ENCODE results near the gene SPI1.

The SPI1 gene

GRCh38 chr11:47352556-47352955 lies 25.8 kb downstream of the SPI1 start, which contains the start of gene MYBPC3:
Gene MYBPC3 (minus strand): TSS chr11:47352702. CDS start chr11:47352647, 55 bp downstream.
- in situ Hi-C loops (cut with MboI; ENCODE audit: low sequenced_read_pairs) = no loop called here
- H3K4me3 ChIP-seq = no peak within 1 kb of the TSS
- DNase-seq (ENCODE audit: low spot score in 2 of 2) = no peak
- H3K9me3 ChIP-seq = no peaks in the 10 kb centered on the region
- H3K27me3 ChIP-seq (ENCODE audit: low read depth) = no peaks in the 10 kb centered on the region
- H3K4me1 ChIP-seq = no peaks in the 10 kb centered on the region
- no peaks in the 10 kb centered on the region for H3K36me3 ChIP-seq (replicated peaks)

GRCh38 chr11:47351156-47352126 lies 26.9 kb downstream of the SPI1 start:
- no peaks in the 10 kb centered on the region for H3K9me3 ChIP-seq
- H3K4me3 ChIP-seq = no peak overlapping the region
- DNase-seq (ENCODE audit: low spot score in 2 of 2) = no peak
- H3K36me3 ChIP-seq (replicated peaks) = no peaks in the 10 kb centered on the region
- no peaks in the 10 kb centered on the region for H3K27me3 ChIP-seq (ENCODE audit: low read depth)
- no peaks in the 10 kb centered on the region for H3K4me1 ChIP-seq
- in situ Hi-C loops (cut with MboI; ENCODE audit: low sequenced_read_pairs) = no loop called here

- H3K27me3 ChIP-seq (ENCODE audit: low read depth) = no peaks in the 10 kb centered on the region
- in situ Hi-C loops (cut with MboI; ENCODE audit: low sequenced_read_pairs) = no loop called here
- DNase-seq (ENCODE audit: low spot score in 2 of 2) = no peak
- no peaks in the 10 kb centered on the region for H3K4me1 ChIP-seq
- H3K4me3 ChIP-seq = no peak overlapping the region
- no peaks in the 10 kb centered on the region for H3K9me3 ChIP-seq
- H3K36me3 ChIP-seq (replicated peaks) = no peaks in the 10 kb centered on the region
Measured at GRCh38 chr11:47350315-47350714, 28.0 kb downstream of the SPI1 start.

- Histone ChIP-seq H3K27me3 (ENCODE audit: low read depth) (no peaks in the 10 kb centered on the region), H3K36me3 (replicated peaks) (no peaks in the 10 kb centered on the region), H3K4me3 (no peak overlapping the region), H3K4me1 (no peaks in the 10 kb centered on the region), H3K9me3 (no peaks in the 10 kb centered on the region)
- in situ Hi-C loops (cut with MboI; ENCODE audit: low sequenced_read_pairs) = no loop called here
- no peak for DNase-seq (ENCODE audit: low spot score in 2 of 2)
Measured at GRCh38 chr11:47349521-47350095, 28.7 kb downstream of the SPI1 start.

GRCh38 chr11:47348859-47349258 lies 29.5 kb downstream of the SPI1 start:
- Histone ChIP-seq H3K36me3 (replicated peaks) (no peaks in the 10 kb centered on the region), H3K9me3 (no peaks in the 10 kb centered on the region), H3K4me1 (no peaks in the 10 kb centered on the region), H3K4me3 (no peak overlapping the region), H3K27me3 (ENCODE audit: low read depth) (no peaks in the 10 kb centered on the region)
- in situ Hi-C loops (cut with MboI; ENCODE audit: low sequenced_read_pairs) = no loop called here
- DNase-seq (ENCODE audit: low spot score in 2 of 2) = peak; percentile 9 to 48

GRCh38 chr11:47348131-47348802 lies 30.1 kb downstream of the SPI1 start:
- Histone ChIP-seq H3K4me1 (no peaks in the 10 kb centered on the region), H3K36me3 (replicated peaks) (no peaks in the 10 kb centered on the region), H3K4me3 (no peak overlapping the region), H3K27me3 (ENCODE audit: low read depth) (no peaks in the 10 kb centered on the region), H3K9me3 (no peaks in the 10 kb centered on the region)
- in situ Hi-C loops (cut with MboI; ENCODE audit: low sequenced_read_pairs) = no loop called here
- no peak for DNase-seq (ENCODE audit: low spot score in 2 of 2)

GRCh38 chr11:47347137-47347536 lies 31.2 kb downstream of the SPI1 start:
- no peak for DNase-seq (ENCODE audit: low spot score in 2 of 2)
- no peaks in the 10 kb centered on the region for H3K27me3 ChIP-seq (ENCODE audit: low read depth)
- H3K4me3 ChIP-seq = no peak overlapping the region
- no peaks in the 10 kb centered on the region for H3K36me3 ChIP-seq (replicated peaks)
- in situ Hi-C loops (cut with MboI; ENCODE audit: low sequenced_read_pairs) = no loop called here
- H3K4me1 ChIP-seq = no peaks in the 10 kb centered on the region
- no peaks in the 10 kb centered on the region for H3K9me3 ChIP-seq

- H3K4me1 ChIP-seq = no peaks in the 10 kb centered on the region
- DNase-seq (ENCODE audit: low spot score in 2 of 2) = no peak
- no peaks in the 10 kb centered on the region for H3K36me3 ChIP-seq (replicated peaks)
- no peak overlapping the region for H3K4me3 ChIP-seq
- H3K27me3 ChIP-seq (ENCODE audit: low read depth) = no peaks in the 10 kb centered on the region
- in situ Hi-C loops (cut with MboI; ENCODE audit: low sequenced_read_pairs) = no loop called here
- no peaks in the 10 kb centered on the region for H3K9me3 ChIP-seq
Measured at GRCh38 chr11:47345890-47346563, 32.3 kb downstream of the SPI1 start.

GRCh38 chr11:47342854-47343253 lies 35.5 kb downstream of the SPI1 start:
- DNase-seq (ENCODE audit: low spot score in 2 of 2) = no peak
- H3K27me3 ChIP-seq (ENCODE audit: low read depth) = no peaks in the 10 kb centered on the region
- no peaks in the 10 kb centered on the region for H3K9me3 ChIP-seq
- no peak overlapping the region for H3K4me3 ChIP-seq
- in situ Hi-C loops (cut with MboI; ENCODE audit: low sequenced_read_pairs) = no loop called here
- H3K36me3 ChIP-seq (replicated peaks) = no peaks in the 10 kb centered on the region
- H3K4me1 ChIP-seq = no peaks in the 10 kb centered on the region

GRCh38 chr11:47342036-47342803 lies 36.1 kb downstream of the SPI1 start:
- DNase-seq (ENCODE audit: low spot score in 2 of 2) = no peak
- in situ Hi-C loops (cut with MboI; ENCODE audit: low sequenced_read_pairs) = no loop called here
- H3K9me3 ChIP-seq = no peaks in the 10 kb centered on the region

GRCh38 chr11:47340980-47341775 lies 37.2 kb downstream of the SPI1 start:
- in situ Hi-C loops (cut with MboI; ENCODE audit: low sequenced_read_pairs) = no loop called here
- H3K4me1 ChIP-seq = no peaks in the 10 kb centered on the region
- DNase-seq (ENCODE audit: low spot score in 2 of 2) = no peak

More at GRCh38 chr11:47342036-47342803, 36.1 kb downstream of the SPI1 start:
- Histone ChIP-seq H3K27me3 (ENCODE audit: low read depth) (no peaks in the 10 kb centered on the region), H3K36me3 (replicated peaks) (no peaks in the 10 kb centered on the region), H3K4me1 (no peaks in the 10 kb centered on the region), H3K4me3 (no peak overlapping the region)

GRCh38 chr11:47340010-47340409 lies 38.3 kb downstream of the SPI1 start:
- no peak for DNase-seq (ENCODE audit: low spot score in 2 of 2)
- Histone ChIP-seq H3K27me3 (ENCODE audit: low read depth) (no peaks in the 10 kb centered on the region), H3K9me3 (no peaks in the 10 kb centered on the region), H3K36me3 (replicated peaks) (no peaks in the 10 kb centered on the region), H3K4me3 (no peak overlapping the region), H3K4me1 (no peaks in the 10 kb centered on the region)
- in situ Hi-C loops (cut with MboI; ENCODE audit: low sequenced_read_pairs) = no loop called here

More at GRCh38 chr11:47340980-47341775, 37.2 kb downstream of the SPI1 start:
- H3K27me3 ChIP-seq (ENCODE audit: low read depth) = no peaks in the 10 kb centered on the region
- no peaks in the 10 kb centered on the region for H3K9me3 ChIP-seq
- H3K4me3 ChIP-seq = no peak overlapping the region
- no peaks in the 10 kb centered on the region for H3K36me3 ChIP-seq (replicated peaks)

All from HAP-1 (cell line).